ENCODE results near the gene FGGY.

- TF ChIP-seq EZH2 (IDR thresholded peaks at IDR 0.05; ENCODE audit: borderline replicate concordance, low read depth, low read length, severe bottlenecking) (no peak), CTCF (IDR thresholded peaks at IDR 0.05; ENCODE audit: borderline replicate concordance, extremely low read depth, low read length, poor library complexity, severe bottlenecking) (no peak)
Observed at GRCh38 chr1:59359325-59359724, 62.4 kb downstream of the FGGY start.

Data from DND-41 (cell line).